Epithelial cell of proximal tubule (primary cell): ENCODE data around the gene MPP2. TPM values are rescaled to one million over a fixed set of nuclear protein-coding genes. Genes with fewer than 3 reads are reported as not detected.

Experiments
- DNase-seq: peaks from one replicate; pipeline ENCODE4 v3.0.0-alpha.2; 2011; ENCODE audit warnings: low read depth
- H3K4me3 ChIP-seq: 2 replicates; pipeline ENCODE4 v1.5.1; 2011; ENCODE audit warnings: low read depth, mild to moderate bottlenecking, low read length
- CTCF ChIP-seq: conservative IDR thresholded peaks from 2 replicates; pipeline ENCODE4 v1.5.1; 2012; ENCODE audit warnings: low read depth, mild to moderate bottlenecking, low read length
- total RNA-seq: library from RNA; depleted of rRNA; stranded (reverse); fragments of >200 nt; gene quantifications from 2 replicates; pipeline ENCODE4 v1.2.3, GENCODE V29; 2015

MPP2 gene
- total RNA-seq, 1 donor from 2014 or later: 14.1 TPM

DNA sequence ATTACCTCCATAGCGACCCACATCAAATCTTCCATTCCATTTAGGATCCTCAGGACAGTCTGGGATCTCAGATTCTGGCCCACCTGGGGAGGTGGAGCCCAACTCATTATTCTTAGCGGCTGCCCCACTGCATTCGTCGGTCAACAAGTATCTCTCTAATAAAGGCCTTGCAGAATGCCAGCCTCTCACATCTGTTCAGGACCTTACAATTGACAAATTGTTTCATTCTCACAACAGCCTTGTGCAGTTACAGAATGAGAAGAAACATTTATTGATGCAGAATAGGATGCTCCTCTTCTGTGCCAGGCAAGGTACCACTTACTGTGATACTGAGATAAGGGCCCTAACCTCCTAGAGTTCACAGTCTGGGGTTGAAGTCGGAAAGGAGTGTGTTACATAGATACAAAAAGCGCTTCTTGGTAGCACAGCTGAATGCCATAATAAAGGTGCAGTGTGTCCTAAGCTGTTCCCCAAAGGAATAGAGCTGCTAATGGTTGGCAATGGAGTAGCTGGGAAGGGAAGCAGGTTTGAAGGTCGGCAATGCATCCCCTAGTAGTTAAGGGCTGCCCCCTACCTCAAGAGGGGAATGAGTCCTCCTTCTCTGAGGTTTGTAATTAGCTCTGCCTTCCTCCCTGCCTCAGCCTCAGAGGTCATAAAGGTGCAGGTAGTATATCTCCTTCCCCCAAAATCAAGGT lies 2.3 kb upstream of the MPP2 start:
- no peak for TF ChIP-seq CTCF

DNA sequence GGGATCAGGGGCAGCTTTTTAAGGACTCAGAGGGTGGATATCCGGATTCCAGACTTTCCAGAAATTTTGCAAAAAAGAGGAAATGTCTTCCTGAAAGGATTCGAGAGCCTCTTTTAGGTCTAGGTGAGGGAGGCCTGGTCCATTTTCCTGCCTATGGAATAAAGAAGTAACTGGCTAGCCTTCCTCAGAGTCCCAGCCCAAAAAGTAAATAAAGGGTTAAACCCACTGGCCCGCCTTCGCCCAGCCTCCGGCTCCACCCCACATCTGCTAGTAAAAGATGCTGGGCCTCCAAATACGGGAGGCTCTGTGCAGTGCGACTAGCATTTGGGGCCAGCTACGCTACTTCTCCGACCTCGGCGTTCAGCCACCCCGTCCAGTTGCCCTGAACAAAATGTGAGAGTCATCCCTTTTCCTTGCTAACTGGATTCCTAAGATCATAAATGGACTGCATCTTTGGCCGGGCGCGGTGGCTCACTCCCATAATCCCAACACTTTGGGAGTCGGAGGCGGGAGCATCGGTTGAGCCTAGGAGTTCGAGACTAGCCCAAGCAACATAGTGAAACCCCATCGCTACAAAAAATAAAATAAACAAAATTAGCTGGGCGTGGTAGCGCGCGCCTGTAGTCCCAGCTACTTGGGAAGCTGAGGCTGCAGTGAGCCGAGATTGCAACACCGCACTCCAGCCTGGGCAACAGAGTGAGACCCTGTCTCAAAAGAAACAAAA lies 824 bp upstream of the MPP2 start:
- no peak for DNase-seq
- TF ChIP-seq CTCF: no peak
- no peak overlapping the region for H3K4me3 ChIP-seq

More for the DNA sequence above, 2.3 kb upstream of the MPP2 start:
- DNase-seq: no peak
- H3K4me3 ChIP-seq: no peak overlapping the region

GRCh38 chr17:43906951-43907424 lies 348 bp downstream of the MPP2 start:
- peak overlapping the region; percentile 55 for H3K4me3 ChIP-seq
- no peak for DNase-seq
- TF ChIP-seq CTCF: no peak

DNA sequence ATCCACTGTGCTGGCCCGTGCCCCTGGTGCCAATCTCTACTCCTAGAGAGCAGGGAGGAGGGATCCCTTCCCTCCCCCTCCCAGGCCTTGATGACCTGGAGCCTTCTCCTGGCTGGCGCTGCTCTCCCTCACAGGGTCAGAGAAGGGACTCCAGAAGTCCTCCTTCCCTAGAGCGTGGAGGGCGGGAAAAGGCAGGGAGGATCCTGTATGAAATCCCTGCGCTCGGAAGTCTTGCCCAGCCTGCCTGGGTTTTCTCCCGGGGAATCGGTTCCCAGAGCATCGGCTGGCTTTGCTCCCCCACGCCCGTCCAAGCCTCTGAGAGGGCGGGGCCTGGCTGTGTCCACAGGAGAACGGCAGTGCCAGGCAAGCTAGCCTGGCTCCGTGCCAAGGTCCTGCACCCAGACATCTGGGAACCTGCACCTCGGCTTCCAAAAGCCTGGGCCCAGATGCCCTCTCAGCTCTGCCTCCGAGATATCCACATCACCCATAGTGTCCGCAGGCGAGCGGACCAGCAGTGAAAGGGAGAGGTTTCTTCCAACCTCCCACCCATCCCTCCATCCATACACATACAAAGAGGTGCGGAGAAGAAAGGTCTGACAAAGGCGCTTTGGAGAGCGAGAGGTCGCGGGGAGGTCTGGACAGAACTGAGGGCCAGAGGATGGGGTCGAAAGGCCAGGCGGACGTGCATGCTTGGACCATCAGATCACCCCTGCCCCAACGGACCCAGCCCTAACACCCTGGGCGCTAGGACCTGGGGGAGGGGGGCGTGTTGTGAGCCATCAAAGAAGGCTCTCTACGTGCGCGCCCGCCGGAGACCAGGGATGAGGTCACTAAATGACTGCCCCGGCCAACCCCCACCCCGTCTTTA lies 1.1 kb downstream of the MPP2 start:
- TF ChIP-seq CTCF: no peak
- H3K4me3 ChIP-seq: peak overlapping the region; percentile 55
- no peak for DNase-seq

DNA sequence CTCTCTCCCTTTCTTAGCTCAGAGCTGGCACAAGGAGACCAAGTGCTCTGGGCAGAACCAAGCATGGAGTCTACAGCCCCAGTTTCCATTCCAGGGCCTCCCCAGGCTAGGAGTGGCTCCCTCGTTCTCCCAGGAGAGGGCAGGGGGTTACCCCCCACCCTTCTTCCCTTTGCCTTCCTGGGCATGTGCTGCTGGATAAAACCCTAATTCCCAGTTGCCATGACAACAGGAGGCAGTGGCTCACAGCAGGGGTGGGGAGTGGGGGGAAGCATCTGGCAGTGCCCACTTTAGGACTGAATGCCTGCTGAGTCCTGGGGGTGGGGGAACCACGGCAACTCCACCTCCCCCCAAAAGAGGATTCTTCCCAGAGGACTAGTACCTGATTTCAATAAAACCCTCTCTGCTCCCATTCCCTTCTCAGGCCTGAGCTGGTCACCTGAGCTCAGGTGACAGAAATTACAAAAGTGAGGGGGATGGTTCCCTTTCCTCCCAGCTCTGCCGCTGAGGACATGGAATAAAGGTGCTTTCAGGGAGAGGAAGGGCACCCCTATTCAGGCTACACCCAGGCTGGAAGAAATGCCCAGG lies 1.8 kb downstream of the MPP2 start:
- no peak for TF ChIP-seq CTCF
- no peak overlapping the region for H3K4me3 ChIP-seq
- DNase-seq: no peak

GRCh38 chr17:43901861-43902589 lies 5.3 kb downstream of the MPP2 start:
- H3K4me3 ChIP-seq: no peak overlapping the region
- no peak for TF ChIP-seq CTCF
- no peak for DNase-seq
